GM19328 (cell line): ENCODE results near the gene SRSF10.
"Not testable (repeated sequence)": the region's sequence is repeated elsewhere in the genome, so short reads cannot be mapped to it uniquely, and the experiment has no call there.

Experiments
- ATAC-seq: cut with Tn5 transposase; IDR thresholded peaks from one replicate; pipeline ENCODE4 v1.9.1; 2021; ENCODE audit warnings: mild to moderate bottlenecking, moderate library complexity; ENCODE audit not compliant: unreplicated experiment

The SRSF10 gene

DNA sequence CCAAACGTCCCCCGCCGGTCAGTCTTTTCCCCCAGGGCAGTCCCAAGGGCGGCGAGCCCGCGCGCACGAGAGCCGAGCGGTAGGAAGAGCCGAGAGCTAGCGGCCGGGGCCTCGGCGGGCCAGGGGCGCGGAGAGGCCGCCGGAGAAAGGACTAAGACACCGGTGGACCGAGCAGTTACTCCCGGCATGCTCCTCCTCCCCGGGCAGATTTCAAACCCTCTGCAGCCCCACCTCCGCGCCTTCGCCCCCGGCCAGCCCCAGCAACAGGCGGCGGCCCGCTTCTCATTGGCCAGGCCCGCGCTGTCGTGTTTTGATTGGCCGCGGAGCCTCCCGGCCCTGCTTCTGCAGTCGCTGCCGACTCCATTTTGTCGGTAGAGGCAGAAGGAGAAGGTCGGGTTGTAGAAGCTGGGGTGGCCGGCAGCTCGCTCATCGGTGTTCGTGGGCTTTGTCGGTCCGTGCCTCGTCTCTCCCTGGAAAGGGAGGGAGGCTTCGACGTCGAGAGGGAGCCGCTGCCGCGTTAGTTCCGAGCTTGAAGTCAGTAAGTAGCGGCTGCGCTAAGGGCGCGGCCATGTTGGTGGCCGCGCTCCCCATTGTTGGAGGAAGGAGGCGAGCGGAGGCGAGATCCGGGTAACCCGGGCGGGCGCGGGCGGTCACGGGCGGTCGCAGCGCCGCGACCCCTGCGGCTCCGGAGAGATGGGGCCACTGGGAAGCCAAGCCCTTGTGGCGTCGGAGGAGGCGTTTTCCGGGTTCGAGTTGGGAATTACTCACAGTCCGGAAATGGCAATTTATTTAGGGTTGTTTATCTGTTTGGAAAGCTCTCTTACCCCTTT is 20.5 kb downstream of the SRSF10 start, which contains the start of gene PNRC2:
PNRC2 (plus strand) TSS at position 368 of the 830 bp plus-strand sequence. CDS start 1,630 bp downstream, outside the sequence.
- ATAC-seq, result peak; percentile 71

GRCh38 chr1:23958810-23959460 is 21.2 kb downstream of the SRSF10 start:
- peak; percentile 53 for ATAC-seq

DNA sequence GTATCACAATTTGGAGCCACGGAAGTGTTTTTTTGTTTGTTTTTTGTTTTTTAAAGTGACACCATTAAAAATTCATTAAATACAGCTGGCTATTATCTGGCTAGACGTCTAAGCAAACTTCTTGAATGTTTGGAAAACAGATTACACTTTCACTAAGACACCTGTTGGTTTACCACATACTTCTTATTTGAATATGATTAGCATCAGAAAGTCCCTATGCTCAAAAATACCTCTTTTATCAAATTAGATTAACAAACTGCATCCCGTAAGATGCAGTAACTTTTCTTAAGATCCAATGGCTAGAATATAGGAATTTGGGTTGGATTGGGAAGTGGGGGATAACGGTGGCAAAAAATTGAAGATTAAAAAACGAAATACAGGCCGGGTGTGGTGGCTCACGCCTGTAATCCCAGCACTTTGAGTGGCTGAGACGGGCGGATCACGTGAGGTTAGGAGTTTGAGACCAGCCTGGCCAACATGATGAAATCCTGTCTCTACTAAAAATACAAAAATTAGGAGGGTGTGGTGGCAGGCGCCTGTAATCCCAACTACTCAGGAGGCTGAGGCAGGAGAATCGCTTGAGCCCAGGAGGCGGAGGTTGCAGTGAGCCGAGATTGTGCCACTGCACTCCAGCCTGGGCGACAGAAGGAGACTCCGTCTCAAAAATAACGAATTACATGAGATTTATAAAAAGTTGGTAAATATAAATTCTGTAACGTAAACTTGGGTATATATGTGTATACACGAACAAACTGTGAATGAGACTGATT is 21.9 kb downstream of the SRSF10 start:
- ATAC-seq, result not testable (repeated sequence)

- ATAC-seq, result no peak
Measured at GRCh38 chr1:23957096-23957495, 23.0 kb downstream of the SRSF10 start.

- ATAC-seq, result no peak
Measured at GRCh38 chr1:23953020-23953419, 27.1 kb downstream of the SRSF10 start.

GRCh38 chr1:23947366-23947765 is 32.8 kb downstream of the SRSF10 start:
- ATAC-seq, result no peak

- ATAC-seq, result no peak
Measured at GRCh38 chr1:23936481-23937176, 43.5 kb downstream of the SRSF10 start.

DNA sequence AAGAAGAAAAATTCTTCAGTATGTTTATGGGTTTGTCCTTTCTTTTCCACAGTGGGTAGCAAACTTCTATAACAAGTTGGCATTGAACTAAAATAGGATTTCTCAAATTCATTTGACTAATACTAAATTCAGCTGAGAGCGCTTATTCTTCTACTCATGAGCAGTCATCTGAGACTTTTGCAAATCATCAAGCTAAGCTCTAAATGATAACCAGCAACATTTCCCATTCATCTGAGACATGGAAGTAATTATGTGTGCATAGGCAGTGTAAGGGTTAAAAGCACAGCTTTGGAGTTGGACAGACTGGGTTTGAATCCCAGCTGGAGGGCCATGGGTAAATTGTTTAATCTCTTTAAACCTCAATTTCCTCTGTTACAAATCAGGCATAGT is 48.6 kb downstream of the SRSF10 start:
- no peak for ATAC-seq

- ATAC-seq, result no peak
Measured at GRCh38 chr1:23930861-23931490, 49.2 kb downstream of the SRSF10 start.

- no peak for ATAC-seq
Measured at GRCh38 chr1:23930270-23930669, 49.9 kb downstream of the SRSF10 start.

DNA sequence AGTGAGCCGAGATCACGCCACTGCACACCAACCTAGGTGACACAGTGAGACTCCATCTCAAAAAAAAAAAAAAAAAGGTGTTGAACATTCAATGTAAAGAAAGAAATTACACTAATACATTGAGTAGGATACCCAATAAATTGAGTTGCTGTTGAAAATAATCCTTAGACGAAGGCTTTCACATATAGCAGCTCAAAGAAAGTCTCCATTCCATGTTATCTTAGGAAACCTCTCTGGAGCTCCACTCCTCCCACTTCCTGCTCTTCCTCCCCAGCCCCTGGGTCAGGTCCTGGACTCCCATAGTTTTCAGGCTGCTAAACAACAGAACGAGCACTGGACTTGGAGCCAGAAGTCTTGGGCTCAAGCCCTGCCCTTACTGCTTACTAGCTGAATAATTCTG is 51.3 kb downstream of the SRSF10 start:
- no peak for ATAC-seq

GRCh38 chr1:23927097-23927496 is 53.0 kb downstream of the SRSF10 start:
- ATAC-seq, result no peak

DNA sequence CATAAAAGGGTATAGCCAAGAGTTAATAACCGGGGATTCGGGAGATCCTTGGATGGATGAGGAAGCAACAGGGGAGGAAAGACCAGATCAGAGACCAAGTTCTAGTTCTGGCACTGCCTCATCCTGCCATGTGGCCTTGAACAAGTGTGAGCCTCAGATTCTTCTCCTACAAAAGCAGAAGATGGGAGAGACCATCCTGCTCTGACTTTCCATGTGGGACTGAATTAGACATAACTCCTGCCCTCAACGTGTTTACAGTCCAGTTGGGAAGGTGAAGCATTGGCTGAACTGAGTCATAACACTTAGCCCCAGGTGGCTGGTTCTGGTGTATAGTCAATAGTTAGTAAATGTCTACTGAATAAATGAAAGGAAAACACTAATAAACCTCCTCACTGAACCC is 54.8 kb downstream of the SRSF10 start:
- no peak for ATAC-seq

DNA sequence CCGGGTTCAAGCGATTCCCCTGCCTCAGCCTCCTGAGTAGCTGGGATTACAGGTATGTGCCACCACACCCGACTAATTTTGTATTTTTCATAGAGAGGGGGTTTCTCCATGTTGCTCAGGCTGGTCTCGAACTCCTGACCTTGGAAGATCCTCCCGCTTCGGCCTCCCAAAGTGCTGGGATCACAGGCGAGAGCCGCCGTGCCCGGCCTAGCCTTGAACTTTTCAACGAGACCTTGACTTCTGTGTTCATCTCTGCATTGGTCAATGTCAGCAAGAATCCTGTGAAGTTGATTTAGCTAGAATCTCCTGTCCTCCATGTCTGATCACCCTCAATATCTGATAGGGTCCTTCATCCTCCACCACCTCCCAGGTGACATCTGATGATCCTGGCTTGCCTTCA is 55.5 kb downstream of the SRSF10 start:
- ATAC-seq, result no peak

DNA sequence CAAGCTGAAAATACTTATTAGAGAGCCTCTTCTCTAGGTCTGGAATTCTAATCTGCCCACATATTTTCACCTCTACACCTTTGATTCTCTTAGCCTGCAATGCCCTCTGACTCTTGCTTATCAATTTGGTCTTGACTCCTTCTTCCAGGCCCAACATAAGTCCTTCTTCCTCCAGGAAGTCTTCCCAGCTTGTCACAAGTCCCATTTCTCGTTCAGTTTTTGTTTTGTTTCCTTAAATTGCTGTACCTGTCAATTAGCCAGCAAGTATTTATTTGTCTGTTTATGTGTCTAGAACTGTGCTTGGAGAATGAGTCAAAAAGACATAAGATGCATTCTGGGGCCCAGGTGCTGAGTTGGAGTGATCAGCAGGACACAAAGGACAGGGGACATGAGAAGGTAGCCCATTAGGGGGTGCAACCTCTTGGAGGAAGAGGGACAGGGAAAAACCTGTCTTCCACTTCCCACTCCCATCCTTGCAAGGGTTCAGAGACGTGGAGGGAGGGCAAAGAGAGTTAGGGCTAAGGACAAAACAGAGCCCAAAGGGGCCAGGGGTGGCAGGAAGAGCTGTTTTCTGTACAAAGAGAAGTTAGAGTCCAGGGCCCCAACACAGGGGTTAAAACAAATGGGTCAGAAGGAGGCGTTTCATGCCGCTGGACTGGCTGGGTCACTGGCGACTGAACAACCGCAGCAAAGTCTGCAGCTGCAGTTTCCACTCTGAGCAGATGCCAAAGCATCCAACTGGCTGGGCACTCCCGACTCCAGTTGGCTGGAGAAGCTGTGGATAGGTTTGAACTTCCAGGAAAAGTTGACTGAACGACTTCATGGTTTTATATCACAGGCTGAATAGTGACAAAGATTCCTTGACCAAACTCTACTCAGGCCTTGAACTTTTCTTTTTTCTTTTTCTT is 56.3 kb downstream of the SRSF10 start:
- no peak for ATAC-seq

DNA sequence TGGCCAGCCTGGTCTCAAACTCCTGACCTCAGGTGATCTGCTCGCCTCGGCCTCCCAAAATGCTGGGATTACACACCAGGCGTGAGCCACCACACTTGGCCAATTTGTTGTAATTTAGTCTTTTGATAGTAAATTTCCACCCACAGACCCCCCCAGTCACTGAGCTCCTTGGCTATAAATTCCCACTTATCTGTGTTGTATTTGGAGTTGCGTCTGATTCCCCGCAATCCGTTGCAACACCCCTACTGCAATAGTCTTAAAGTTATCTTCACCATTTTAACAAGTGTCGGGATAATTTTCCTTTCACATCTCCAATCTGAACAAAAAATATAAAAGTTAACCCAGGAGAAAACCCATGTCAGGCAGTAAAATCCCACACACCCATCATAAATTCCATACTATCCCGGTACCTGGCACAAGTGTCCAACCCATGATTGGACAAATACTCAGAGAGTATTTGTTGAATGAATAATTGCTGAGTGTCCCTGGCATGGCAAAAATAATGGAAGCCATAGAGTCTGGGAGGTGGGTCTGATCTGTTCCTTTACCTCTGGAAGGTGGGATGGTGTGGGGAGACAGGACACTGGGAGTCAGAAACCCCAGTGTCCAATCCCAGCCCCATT is 57.7 kb downstream of the SRSF10 start:
- ATAC-seq, result no peak

- no peak for ATAC-seq
Measured at GRCh38 chr1:23916209-23917131, 63.7 kb downstream of the SRSF10 start.

DNA sequence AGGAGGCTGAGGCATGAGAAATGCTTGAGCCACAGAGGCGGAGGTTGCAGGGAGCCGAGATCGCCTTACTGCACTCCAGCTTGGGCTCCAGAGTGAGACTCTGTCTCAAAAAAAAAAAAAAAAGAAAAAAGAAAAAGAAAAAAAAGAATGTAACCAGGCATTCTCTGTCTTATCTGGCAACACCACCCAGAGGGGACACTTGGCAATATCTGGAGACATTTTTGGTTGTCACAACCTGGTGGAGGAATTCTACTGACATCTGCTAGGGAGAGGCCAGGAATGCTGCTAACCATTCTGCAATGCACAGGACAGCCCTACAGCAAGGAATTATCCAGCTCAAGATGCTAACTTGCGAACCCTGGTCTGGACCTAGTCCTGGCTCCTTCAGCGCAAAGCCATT is 64.7 kb downstream of the SRSF10 start:
- ATAC-seq, result no peak
